GM12878 (cell line): ENCODE measurements around the gene HSFX1.
"Not testable (repeated sequence)": the region's sequence is repeated elsewhere in the genome, so short reads cannot be mapped to it uniquely, and the experiment has no call there.

Source experiments
- ASH2L ChIP-seq: fragments of 300-600, 200-600 bp; sonication (generic); IDR thresholded peaks from 2 replicates; pipeline ENCODE4 v1.6.1; 2017; ENCODE audit warnings: low read depth, mild to moderate bottlenecking, borderline replicate concordance
- CHD2 ChIP-seq: IDR thresholded peaks from 2 replicates; pipeline ENCODE4 v1.6.1; 2011; ENCODE audit warnings: low read depth, low read length, improper control_type of control experiment, borderline replicate concordance
- CTCF ChIP-seq, 3 experiments: IDR thresholded peaks in 2 of 3; conservative IDR thresholded peaks in 1 of 3; 2 replicates each; pipeline ENCODE4 v1.5.1; 2011; ENCODE audit warnings: low read depth in 3 of 3, low read length in 3 of 3, mild to moderate bottlenecking in 3 of 3, control low read depth in 2 of 3, moderate library complexity in 2 of 3, inconsistent platforms in 1 of 3, mixed read lengths in 1 of 3; ENCODE audit not compliant: control insufficient read depth in 2 of 3, insufficient read depth in 1 of 3; ENCODE audit errors: extremely low read depth in 1 of 3
- E2F8 ChIP-seq: fragments of 450-650 bp; IDR thresholded peaks from 2 replicates; pipeline ENCODE4 v1.6.1; 2018; ENCODE audit warnings: mild to moderate bottlenecking, low read depth, moderate library complexity; ENCODE audit not compliant: partially characterized antibody
- ESRRA ChIP-seq: IDR thresholded peaks from 2 replicates; pipeline ENCODE4 v1.6.1; 2012; ENCODE audit warnings: mild to moderate bottlenecking, low read length, improper control_type of control experiment
- POLR2A ChIP-seq: IDR thresholded peaks from 2 replicates; pipeline ENCODE4 v1.6.1; 2011; ENCODE audit warnings: low read depth, mild to moderate bottlenecking, low read length
- YY1 ChIP-seq: IDR thresholded peaks from 2 replicates; pipeline ENCODE4 v1.6.1; 2011; ENCODE audit warnings: low read depth, mild to moderate bottlenecking, low read length
- ZZZ3 ChIP-seq: IDR thresholded peaks from 2 replicates; pipeline ENCODE4 v1.6.1; 2011; ENCODE audit warnings: low read depth; ENCODE audit not compliant: control insufficient read depth, insufficient read length

GRCh38 chrX:149746390-149747007 lies 27.4 kb upstream of the HSFX1 start:
- TF ChIP-seq E2F8; YY1; ASH2L; CTCF (IDR thresholded peaks at IDR 0.05 in 2 of 3, conservative IDR thresholded peaks at IDR 0.05 in 1 of 3; ENCODE audit: control insufficient read depth in 2 of 3, extremely low read depth in 1 of 3, insufficient read depth in 1 of 3, low read depth in 3 of 3, low read length in 3 of 3); ZZZ3; POLR2A; ESRRA; CHD2: not testable (repeated sequence)
